EL (cell line): ENCODE data around the gene ZNF766.
A peak's percentile ranks its signal among the peaks of the same experiment; 100 is the strongest.
"Not testable (repeated sequence)": the region's sequence is repeated elsewhere in the genome, so short reads cannot be mapped to it uniquely, and the experiment has no call there.

Experiments used
- DNase-seq: peaks from one replicate; pipeline ENCODE4 v3.0.0-alpha.2; 2016

The ZNF766 gene

DNA sequence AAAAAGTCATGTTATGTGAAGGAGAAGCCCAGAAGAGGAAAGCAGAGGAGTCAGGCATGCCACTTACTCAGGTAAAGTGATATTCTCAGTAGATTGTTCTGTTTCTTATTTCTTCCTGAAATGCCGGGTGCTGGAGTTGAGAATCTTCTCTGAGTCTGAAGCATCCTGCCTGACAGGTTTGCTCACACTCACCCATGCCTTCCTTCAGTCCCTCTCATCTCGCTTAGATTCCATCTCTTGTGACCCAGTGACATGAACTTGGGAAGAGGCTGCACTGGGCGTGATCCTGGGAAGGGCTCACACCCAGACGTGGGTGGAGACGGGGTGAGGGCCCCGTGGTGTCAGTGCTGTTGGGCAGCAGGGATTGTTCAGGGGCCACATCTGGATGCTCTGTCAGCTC is 8.1 kb downstream of the ZNF766 start:
- DNase-seq, result no peak

GRCh38 chr19:52286256-52286655 is 16.9 kb downstream of the ZNF766 start:
- DNase-seq, result no peak

DNA sequence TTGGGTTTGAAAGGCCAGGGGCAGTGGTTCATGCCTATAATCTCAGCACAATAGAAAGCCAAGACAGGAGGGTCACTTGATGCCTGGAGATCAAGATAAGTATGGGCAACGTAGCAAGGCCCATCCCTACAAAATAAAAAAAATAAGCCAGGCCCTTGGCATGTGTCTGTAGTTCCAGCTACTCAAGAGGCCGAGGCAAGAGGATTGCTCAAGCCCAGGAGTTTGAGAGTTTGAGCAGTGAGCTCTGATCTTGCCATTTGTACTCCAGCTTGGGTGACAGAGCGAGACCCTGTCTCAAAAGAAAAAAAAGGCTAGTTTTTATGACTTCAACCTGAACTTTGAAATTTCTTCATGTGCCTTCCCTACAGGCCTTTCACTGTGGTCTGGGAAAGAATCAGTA is 22.4 kb downstream of the ZNF766 start:
- no peak for DNase-seq

GRCh38 chr19:52292946-52293345 is 23.6 kb downstream of the ZNF766 start:
- not testable (repeated sequence) for DNase-seq

- no peak for DNase-seq
Observed at GRCh38 chr19:52296400-52296772, 27.0 kb downstream of the ZNF766 start.

DNA sequence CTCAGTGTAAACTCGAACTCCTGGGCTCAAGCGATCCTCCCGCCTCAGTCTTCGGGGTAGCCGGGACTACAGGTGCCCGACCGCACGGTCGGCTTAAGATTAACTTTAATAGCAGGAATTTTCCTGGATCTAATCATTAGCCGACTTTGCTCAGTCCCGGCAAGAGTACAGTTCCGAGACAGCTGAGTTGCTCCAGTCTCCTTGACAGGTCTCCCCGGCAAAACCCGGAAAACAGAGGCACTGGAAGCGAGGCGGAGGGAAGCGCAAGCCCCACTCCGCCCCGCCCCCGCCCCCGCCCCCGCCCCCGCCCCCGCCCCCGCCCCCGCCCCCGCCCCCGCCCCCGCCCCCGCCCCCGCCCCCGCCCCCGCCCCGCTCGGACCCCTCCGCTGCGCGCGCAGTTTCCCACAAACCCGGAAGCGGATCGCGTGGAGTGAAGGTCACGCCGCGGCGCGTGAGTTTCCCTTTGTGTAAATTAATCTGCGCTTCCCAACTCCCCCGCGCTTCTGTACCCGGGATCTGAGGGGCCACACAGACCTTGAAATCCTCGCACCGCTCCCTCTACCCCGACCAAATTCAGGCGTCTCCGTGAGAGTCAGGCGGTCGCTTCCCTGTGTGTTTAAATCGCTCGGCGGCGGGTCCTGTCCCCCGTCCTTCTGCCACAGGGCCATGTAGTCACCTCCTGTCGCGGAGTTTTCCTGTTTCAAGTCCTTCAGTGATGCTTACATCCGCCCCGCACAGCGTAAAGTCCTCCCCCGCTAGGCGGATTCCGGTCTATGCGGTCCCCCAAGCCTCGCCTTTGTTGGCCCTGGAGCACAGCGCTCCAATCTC is 27.6 kb downstream of the ZNF766 start, which contains the start of gene ZNF480:
ZNF480 (plus strand) TSS at position 397 of the 828 bp plus-strand sequence. CDS start 3,244 bp downstream, outside the sequence.
- DNase-seq, result peak; percentile 73

- DNase-seq, result peak; percentile 13
Observed at GRCh38 chr19:52297601-52298364, 28.4 kb downstream of the ZNF766 start.

- peak; percentile 8 for DNase-seq
Observed at GRCh38 chr19:52307275-52307674, 37.9 kb downstream of the ZNF766 start.

DNA sequence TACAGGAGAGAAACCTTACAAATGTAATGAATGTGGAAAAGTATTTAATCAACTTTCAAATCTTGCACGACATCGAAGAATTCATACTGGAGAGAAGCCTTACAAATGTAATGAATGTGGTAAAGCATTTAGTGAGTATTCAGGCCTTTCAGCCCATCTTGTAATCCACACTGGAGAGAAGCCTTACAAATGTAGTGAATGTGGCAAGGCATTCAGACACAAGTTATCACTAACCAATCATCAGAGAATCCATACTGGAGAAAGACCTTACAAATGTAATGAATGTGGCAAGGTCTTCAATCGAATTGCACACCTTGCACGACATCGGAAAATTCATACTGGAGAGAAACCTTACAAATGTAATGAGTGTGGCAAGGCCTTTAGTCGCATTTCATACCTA is 53.0 kb downstream of the ZNF766 start:
- DNase-seq, result no peak

GRCh38 chr19:52331757-52332156 is 62.4 kb downstream of the ZNF766 start:
- DNase-seq, result no peak

DNA sequence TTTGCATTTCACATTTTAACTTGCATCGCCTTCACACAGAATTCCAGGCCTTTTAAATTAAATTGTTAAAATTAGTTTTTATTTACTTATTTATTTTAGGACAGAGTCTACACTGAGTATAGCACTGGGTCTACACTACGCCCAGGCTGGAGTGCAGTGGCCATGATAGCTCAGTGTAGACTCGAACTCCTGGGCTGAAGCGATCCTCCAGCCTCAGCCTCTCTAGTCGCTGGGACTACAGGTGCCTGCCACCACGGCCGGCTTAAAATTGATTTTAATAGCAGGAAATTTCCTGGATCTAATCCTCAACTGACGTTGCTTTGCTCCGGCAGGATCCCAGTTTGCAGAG is 66.4 kb downstream of the ZNF766 start:
- no peak for DNase-seq

- peak; percentile 86 for DNase-seq
Observed at GRCh38 chr19:52336117-52336790, 66.9 kb downstream of the ZNF766 start, which contains the start of gene ZNF610. TSS of gene ZNF610 (plus strand) at chr19:52336243. CDS start at chr19:52349173, 12,930 bp downstream.

DNA sequence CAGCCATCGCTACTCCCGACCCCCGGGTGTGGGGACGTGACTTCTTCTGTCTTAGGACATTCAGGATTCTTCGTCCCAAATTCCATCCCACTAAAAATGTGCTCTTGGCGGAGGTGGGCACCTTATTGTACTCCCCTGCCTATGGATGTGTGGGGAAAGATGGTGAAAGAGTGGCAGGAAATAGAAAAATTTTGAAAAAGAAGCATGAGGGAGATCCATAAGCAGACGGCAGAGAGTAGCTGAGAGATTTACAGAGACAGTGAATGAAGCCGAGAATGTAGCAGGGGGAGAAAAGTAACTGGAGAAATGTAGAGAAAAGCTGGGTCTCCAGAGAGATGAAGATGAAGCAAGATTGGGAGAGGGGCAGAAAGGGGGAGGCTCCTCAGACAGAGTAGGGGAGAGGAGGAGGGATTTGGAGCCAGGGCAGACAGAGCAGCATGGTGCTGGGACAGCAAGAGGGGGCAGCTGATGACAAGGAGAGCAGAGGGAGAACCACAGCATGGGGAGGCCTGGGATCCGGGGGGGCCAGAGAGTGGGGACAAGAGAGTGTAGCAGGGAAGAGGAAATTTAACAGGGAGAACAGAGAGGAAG is 67.5 kb downstream of the ZNF766 start:
- DNase-seq, result peak; percentile 4

DNA sequence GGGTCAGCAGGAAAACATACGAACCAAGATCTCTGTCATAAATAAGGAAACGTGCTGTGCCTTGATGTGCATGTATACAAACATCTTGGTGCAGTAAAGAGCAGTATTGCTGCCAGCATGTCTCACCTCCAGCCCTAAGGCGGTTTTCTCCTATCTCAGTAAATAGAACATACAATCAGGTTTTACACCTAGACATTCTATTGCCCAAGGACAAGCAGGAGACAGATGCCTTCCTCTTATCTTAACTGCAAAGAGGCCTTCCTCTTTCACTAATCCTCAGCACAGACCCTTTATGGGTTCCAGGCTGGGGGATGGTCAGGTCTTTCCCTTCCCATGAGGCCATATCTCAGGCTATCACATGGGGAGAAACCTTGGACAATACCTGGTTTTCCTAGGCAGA is 69.6 kb downstream of the ZNF766 start:
- not testable (repeated sequence) for DNase-seq

DNA sequence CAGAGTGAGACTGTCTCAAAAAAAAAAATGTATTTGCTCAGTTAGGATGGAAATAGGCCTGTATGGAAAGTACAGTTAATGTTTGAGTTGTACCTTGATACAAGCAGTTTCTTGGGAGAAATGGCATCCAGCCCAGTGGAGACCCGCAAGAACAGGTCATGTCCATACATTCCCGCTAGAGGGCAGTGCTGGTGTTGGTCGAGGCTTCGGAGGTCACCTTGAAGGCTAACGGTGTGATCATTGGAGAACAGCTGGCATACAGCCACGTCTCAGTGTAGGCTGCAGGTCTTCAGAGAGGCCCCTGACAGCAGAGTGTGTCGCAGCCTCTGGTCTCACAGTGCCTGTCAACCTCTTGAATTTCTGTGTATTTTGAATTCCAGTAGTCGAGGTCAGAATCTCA is 74.2 kb downstream of the ZNF766 start:
- DNase-seq, result peak; percentile 27

- DNase-seq, result no peak
Observed at GRCh38 chr19:52345162-52345561, 75.8 kb downstream of the ZNF766 start.
